ENCODE data around the gene NRIP1.

GRCh38 chr21:15028186-15028585 is 36.6 kb downstream of the NRIP1 start:
- TF ChIP-seq YY1 (IDR thresholded peaks at IDR 0.05; ENCODE audit: low read depth) (no peak), TAF1 (IDR thresholded peaks at IDR 0.05; ENCODE audit: low read depth) (no peak), REST (IDR thresholded peaks at IDR 0.05; ENCODE audit: low read depth) (no peak), NFIC (IDR thresholded peaks at IDR 0.05) (no peak), CEBPB (IDR thresholded peaks at IDR 0.05) (no peak), CREB1 (IDR thresholded peaks at IDR 0.05; ENCODE audit: low read depth) (no peak)
